ENCODE measurements around the gene SKP1. TPM values are rescaled to one million over a fixed set of nuclear protein-coding genes. Genes with fewer than 3 reads are reported as not detected.
A peak's percentile ranks its signal among the peaks of the same experiment; 100 is the strongest.

Gene SKP1
- total RNA-seq, 1 experiment from 2014 or later, result 428 TPM

GRCh38 chr5:134130239-134130945 is 46.4 kb downstream of the SKP1 start:
- no peak for DNase-seq (ENCODE audit: low read depth)

- DNase-seq (ENCODE audit: low read depth), result no peak
Measured at GRCh38 chr5:134129411-134130238, 47.1 kb downstream of the SKP1 start.

GRCh38 chr5:134128648-134128995 is 48.1 kb downstream of the SKP1 start:
- DNase-seq (ENCODE audit: low read depth), result no peak

GRCh38 chr5:134127988-134128647 is 48.6 kb downstream of the SKP1 start:
- no peak for DNase-seq (ENCODE audit: low read depth)

GRCh38 chr5:134127376-134127861 is 49.3 kb downstream of the SKP1 start:
- no peak for DNase-seq (ENCODE audit: low read depth)

- DNase-seq (ENCODE audit: low read depth), result peak; percentile 94
Measured at GRCh38 chr5:134125039-134126015, 51.4 kb downstream of the SKP1 start.

GRCh38 chr5:134124289-134125038 is 52.3 kb downstream of the SKP1 start:
- peak; percentile 82 for DNase-seq (ENCODE audit: low read depth)

GRCh38 chr5:134123360-134123759 is 53.4 kb downstream of the SKP1 start:
- DNase-seq (ENCODE audit: low read depth), result no peak

GRCh38 chr5:134122530-134122929 is 54.2 kb downstream of the SKP1 start:
- no peak for DNase-seq (ENCODE audit: low read depth)

GRCh38 chr5:134120386-134121138 is 56.2 kb downstream of the SKP1 start:
- DNase-seq (ENCODE audit: low read depth), result no peak

- no peak for DNase-seq (ENCODE audit: low read depth)
Measured at GRCh38 chr5:134119720-134120119, 57.0 kb downstream of the SKP1 start.

GRCh38 chr5:134118212-134118835 is 58.4 kb downstream of the SKP1 start:
- DNase-seq (ENCODE audit: low read depth), result no peak

- DNase-seq (ENCODE audit: low read depth), result no peak
Measured at GRCh38 chr5:134116789-134117761, 59.7 kb downstream of the SKP1 start.

- DNase-seq (ENCODE audit: low read depth), result no peak
Measured at GRCh38 chr5:134116286-134116685, 60.5 kb downstream of the SKP1 start.

- DNase-seq (ENCODE audit: low read depth), result no peak
Measured at GRCh38 chr5:134115806-134116175, 61.0 kb downstream of the SKP1 start.

GRCh38 chr5:134114886-134115805 is 61.6 kb downstream of the SKP1 start:
- no peak for DNase-seq (ENCODE audit: low read depth)

Data from LHCN-M2 (cell line).